ENCODE results near the gene PEAR1.
A peak's percentile ranks its signal among the peaks of the same experiment; 100 is the strongest.

The PEAR1 gene

DNA sequence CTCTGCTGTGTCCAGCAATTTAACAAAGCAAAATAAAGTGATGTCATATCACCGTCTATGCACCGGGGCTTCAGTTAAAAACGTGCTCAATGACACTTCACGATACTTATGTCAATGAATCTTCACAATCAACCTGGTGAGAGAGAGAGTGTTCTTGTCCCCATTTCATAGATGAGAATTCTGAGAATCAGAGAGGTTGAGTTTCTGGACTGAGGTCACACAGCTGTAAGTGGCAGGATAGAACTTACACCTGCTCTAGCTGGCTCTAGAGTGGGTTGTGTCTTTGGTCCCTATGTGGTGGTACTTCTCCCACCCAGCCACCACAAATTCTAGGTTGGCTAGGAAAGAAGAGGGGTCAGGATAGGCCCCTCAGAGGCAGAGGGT, 27.7 kb upstream of the PEAR1 start:
- peak overlapping the region in 1 of 3 experiments; percentile 67 for H3K27ac Mint-ChIP-seq
- peaks cover 49% of the 10 kb centered on the region for H3K27me3 Mint-ChIP-seq (ENCODE audit: low read depth)
- no peak overlapping the region for H3K4me3 Mint-ChIP-seq
- no peaks in the 10 kb centered on the region for H3K9me3 Mint-ChIP-seq
- H3K4me1 Mint-ChIP-seq: peaks cover 59% of the 10 kb centered on the region
- TF ChIP-seq, protein P1, sequence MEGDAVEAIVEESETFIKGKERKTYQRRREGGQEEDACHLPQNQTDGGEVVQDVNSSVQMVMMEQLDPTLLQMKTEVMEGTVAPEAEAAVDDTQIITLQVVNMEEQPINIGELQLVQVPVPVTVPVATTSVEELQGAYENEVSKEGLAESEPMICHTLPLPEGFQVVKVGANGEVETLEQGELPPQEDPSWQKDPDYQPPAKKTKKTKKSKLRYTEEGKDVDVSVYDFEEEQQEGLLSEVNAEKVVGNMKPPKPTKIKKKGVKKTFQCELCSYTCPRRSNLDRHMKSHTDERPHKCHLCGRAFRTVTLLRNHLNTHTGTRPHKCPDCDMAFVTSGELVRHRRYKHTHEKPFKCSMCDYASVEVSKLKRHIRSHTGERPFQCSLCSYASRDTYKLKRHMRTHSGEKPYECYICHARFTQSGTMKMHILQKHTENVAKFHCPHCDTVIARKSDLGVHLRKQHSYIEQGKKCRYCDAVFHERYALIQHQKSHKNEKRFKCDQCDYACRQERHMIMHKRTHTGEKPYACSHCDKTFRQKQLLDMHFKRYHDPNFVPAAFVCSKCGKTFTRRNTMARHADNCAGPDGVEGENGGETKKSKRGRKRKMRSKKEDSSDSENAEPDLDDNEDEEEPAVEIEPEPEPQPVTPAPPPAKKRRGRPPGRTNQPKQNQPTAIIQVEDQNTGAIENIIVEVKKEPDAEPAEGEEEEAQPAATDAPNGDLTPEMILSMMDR (IDR thresholded peaks at IDR 0.05; ENCODE audit: unreplicated experiment in 3 of 3): no peak
- H3K36me3 Mint-ChIP-seq (ENCODE audit: low read depth): no peaks in the 10 kb centered on the region

DNA sequence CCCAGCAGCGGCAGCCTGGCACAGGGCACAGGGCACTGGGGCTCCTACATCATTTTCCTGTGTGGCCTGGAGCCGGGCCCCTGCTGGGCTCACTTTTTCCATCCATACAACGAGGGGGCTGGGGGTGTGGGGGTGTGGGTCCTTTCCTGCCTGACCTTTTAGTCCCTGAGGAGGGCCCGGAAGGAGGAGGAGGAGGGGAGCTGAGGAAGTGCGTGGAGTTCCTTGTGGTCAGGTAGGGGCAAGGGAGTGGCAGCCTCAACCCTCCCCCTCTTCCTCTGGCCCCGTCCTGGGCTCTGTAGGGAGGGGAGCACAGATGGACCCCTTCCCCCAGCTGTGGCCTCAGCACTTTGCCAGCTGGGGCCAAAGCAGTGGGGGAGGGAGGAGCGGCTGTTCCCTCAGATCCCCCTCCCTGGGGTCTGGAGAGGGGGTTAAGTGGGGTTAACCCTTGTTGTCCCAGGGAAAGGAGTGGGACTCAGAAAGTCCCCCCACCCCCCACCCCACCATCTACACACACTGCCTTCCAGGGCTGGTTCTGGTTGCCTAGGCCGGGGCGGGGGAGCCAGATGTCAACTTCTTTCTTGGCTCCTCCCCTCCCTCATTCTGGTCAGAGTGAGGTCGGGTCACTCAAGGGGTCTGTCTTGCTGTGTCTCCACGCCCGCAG, 27.1 kb upstream of the PEAR1 start:
- peaks cover 46% of the 10 kb centered on the region for H3K27me3 Mint-ChIP-seq (ENCODE audit: low read depth)
- H3K4me3 Mint-ChIP-seq: peak overlapping the region in 2 of 3 experiments; percentile 2 to 29
- H3K4me1 Mint-ChIP-seq: peaks cover 62% of the 10 kb centered on the region
- TF ChIP-seq, protein P1 (IDR thresholded peaks at IDR 0.05; ENCODE audit: unreplicated experiment in 3 of 3): no peak
- peak overlapping the region in 2 of 3 experiments; percentile 69 to 79 for H3K27ac Mint-ChIP-seq
- H3K9me3 Mint-ChIP-seq: no peaks in the 10 kb centered on the region
- H3K36me3 Mint-ChIP-seq (ENCODE audit: low read depth): no peaks in the 10 kb centered on the region

DNA sequence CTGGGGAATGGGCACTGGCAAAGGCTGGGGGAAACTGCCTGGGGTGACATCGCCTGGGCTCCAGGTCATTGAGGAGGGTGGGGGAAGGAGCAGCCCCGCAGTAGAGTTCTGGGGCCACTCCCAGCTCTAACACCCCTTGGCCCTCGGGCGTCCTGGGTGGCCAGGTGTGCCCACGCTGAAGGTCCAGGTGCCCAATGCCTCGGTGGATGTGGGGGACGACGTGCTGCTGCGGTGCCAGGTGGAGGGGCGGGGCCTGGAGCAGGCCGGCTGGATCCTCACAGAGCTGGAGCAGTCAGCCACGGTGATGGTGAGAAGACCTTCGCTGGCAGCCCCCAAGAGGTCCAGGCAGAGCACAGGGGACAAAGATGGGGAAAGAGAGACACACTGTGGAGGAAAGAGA, 25.2 kb upstream of the PEAR1 start:
- peaks cover 65% of the 10 kb centered on the region for H3K4me1 Mint-ChIP-seq

DNA sequence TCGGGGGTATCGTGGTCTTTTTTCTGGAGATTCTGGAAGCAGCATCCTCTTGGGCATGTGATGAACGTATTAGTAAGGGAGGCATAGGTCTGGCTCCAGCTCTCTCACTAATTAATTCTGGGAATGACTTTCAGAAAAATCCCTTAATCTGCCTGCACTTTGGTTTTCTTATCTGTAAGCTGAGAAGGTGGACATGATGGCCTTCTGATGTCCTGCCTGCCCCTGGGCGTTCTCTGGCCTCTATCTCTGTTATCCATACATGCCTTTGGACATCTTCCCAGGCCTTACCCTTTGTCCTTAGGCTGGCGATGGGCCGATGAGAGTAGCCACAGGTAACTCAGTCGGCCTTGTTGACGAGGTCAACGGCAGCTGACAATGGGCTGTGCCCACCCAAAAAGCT, 24.1 kb upstream of the PEAR1 start:
- TF ChIP-seq, protein P1 (IDR thresholded peaks at IDR 0.05; ENCODE audit: unreplicated experiment in 3 of 3): no peak
- Mint-ChIP-seq H3K27me3 (ENCODE audit: low read depth) (peaks cover 21% of the 10 kb centered on the region), H3K4me3 (no peak overlapping the region), H3K9me3 (no peaks in the 10 kb centered on the region), H3K36me3 (ENCODE audit: low read depth) (no peaks in the 10 kb centered on the region), H3K27ac (peak overlapping the region in 1 of 3 experiments; percentile 6), H3K4me1 (peaks cover 66% of the 10 kb centered on the region)

More for the DNA sequence above, 25.2 kb upstream of the PEAR1 start:
- Mint-ChIP-seq H3K4me3 (no peak overlapping the region), H3K36me3 (ENCODE audit: low read depth) (no peaks in the 10 kb centered on the region), H3K27ac (peak overlapping the region in 1 of 3 experiments; percentile 55), H3K27me3 (ENCODE audit: low read depth) (peaks cover 28% of the 10 kb centered on the region), H3K9me3 (no peaks in the 10 kb centered on the region)
- TF ChIP-seq, protein P1 (IDR thresholded peaks at IDR 0.05; ENCODE audit: unreplicated experiment in 3 of 3): no peak

DNA sequence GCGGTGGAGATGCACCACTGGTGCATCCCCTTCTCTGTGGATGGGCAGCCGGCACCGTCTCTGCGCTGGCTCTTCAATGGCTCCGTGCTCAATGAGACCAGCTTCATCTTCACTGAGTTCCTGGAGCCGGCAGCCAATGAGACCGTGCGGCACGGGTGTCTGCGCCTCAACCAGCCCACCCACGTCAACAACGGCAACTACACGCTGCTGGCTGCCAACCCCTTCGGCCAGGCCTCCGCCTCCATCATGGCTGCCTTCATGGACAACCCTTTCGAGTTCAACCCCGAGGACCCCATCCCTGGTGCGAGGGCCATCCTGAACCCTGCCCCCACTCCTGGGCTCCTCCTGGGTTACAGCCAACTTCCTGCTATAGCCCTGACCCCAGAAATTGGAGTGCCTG, 19.9 kb upstream of the PEAR1 start:
- H3K27me3 Mint-ChIP-seq (ENCODE audit: low read depth): peaks cover 30% of the 10 kb centered on the region
- H3K27ac Mint-ChIP-seq: peak overlapping the region; percentile 29 to 80 (median 34)
- H3K9me3 Mint-ChIP-seq: no peaks in the 10 kb centered on the region
- H3K36me3 Mint-ChIP-seq (ENCODE audit: low read depth): no peaks in the 10 kb centered on the region
- no peak overlapping the region for H3K4me3 Mint-ChIP-seq
- TF ChIP-seq, protein P1 (IDR thresholded peaks at IDR 0.05; ENCODE audit: unreplicated experiment in 3 of 3): no peak
- H3K4me1 Mint-ChIP-seq: peaks cover 57% of the 10 kb centered on the region

DNA sequence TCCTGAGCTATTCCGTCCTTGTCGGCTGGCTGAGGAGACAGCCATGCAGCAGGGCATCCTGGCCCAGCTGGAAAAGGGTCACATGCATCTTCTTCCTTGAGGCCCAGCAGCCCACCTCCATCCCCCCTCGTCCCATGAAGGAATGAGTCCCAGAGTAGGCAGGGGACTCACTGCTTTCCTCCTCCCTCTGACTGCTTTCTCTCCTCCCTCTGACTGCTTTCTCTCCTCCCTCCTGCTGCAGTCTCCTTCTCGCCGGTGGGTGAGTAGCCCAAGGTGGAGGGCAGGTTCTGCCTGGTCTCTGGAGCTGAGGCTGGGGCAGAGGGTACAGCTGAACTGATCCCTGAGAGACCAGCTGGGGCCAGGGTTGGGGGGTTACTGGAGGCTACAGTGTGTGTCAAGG, 19.4 kb upstream of the PEAR1 start:
- H3K9me3 Mint-ChIP-seq: no peaks in the 10 kb centered on the region
- peaks cover 35% of the 10 kb centered on the region for H3K27me3 Mint-ChIP-seq (ENCODE audit: low read depth)
- peak overlapping the region; percentile 6 to 48 (median 29) for H3K27ac Mint-ChIP-seq
- H3K4me3 Mint-ChIP-seq: no peak overlapping the region
- no peaks in the 10 kb centered on the region for H3K36me3 Mint-ChIP-seq (ENCODE audit: low read depth)
- H3K4me1 Mint-ChIP-seq: peaks cover 57% of the 10 kb centered on the region
- TF ChIP-seq, protein P1 (IDR thresholded peaks at IDR 0.05; ENCODE audit: unreplicated experiment in 3 of 3): no peak

All from nephron (organoid).